Esophagus squamous epithelium (tissue), 5 donors: ENCODE results near the gene NR3C1. TPM values are rescaled to one million over a fixed set of nuclear protein-coding genes. Genes with fewer than 3 reads are reported as not detected.

Source experiments
- DNase-seq: peaks from one replicate; lab custom pipeline; 2025; lab: John Stamatoyannopoulos, UW
- H3K27ac ChIP-seq, 4 donors: fragments of 200-600 bp; sonication (generic); one replicate each; pipeline ENCODE4 v1.5.1; 2016 to 2019; ENCODE audit warnings: mild to moderate bottlenecking in 1 of 4
- H3K27me3 ChIP-seq, 4 donors: fragments of 200-600 bp; sonication (generic); 1 replicate in 3 of 4; 2 replicates in 1 of 4; pipeline versions ENCODE4 v1.5.1 to v1.6.0; 2017 to 2021; ENCODE audit warnings: antibody characterized with exemption in 1 of 4
- H3K36me3 ChIP-seq, 3 donors: fragments of 200-600 bp; sonication (generic); one replicate each; pipeline ENCODE4 v1.5.1; 2016 to 2019
- H3K4me1 ChIP-seq, 3 donors: fragments of 200-600 bp; sonication (generic); one replicate each; pipeline ENCODE4 v1.5.1; 2017 to 2019
- H3K4me3 ChIP-seq, 4 donors: fragments of 200-600 bp; sonication (generic); 1 replicate in 3 of 4; 2 replicates in 1 of 4; pipeline ENCODE4 v1.5.1; 2016 to 2019; ENCODE audit warnings: mild to moderate bottlenecking in 2 of 4, moderate library complexity in 1 of 4
- H3K9me3 ChIP-seq, 3 donors: fragments of 200-600 bp; sonication (generic); one replicate each; pipeline ENCODE4 v1.5.1; 2016 to 2019
- POLR2A ChIP-seq, 4 donors: fragments of 450-650 bp; IDR thresholded peaks; one replicate each; pipeline ENCODE4 v1.6.1; 2017; ENCODE audit warnings: antibody characterized with exemption in 4 of 4, mild to moderate bottlenecking in 4 of 4, moderate library complexity in 3 of 4
- WGBS, 2 donors: methylation state at CpG; one replicate each; pipeline ENCODE4 v1.1.5; 2018; 5-methylcytosine and 5-hydroxymethylcytosine counted together
- intact Hi-C: fragments of 100-400 bp; cut with DNase I; formaldehyde crosslinking; loops from one replicate; pipeline ENCODE4 v1.15.0; 2022
- total RNA-seq, 4 donors: library from RNA; depleted of rRNA; stranded (reverse); fragments of >200 nt; gene quantifications; one replicate each; pipeline ENCODE4 v1.1.0, GENCODE V29; 2016
- TF ChIP-seq, protein P1 (sequence below), 6 experiments: fragments of 450-650 bp in 4 of 6; fragments of 200-600 bp in 2 of 6; sonication (generic) in 2 of 6; IDR thresholded peaks; one replicate each; pipeline ENCODE4 v1.5.1; 2016 to 2019; ENCODE audit warnings: antibody characterized with exemption in 6 of 6, mild to moderate bottlenecking in 4 of 6, moderate library complexity in 4 of 6
- donor health status: DM: yes; HTN: yes; CAD: no.

NR3C1 gene
- total RNA-seq, 4 donors from 2014 or later, result 16.7 to 51.1 (median 26.1) TPM

DNA sequence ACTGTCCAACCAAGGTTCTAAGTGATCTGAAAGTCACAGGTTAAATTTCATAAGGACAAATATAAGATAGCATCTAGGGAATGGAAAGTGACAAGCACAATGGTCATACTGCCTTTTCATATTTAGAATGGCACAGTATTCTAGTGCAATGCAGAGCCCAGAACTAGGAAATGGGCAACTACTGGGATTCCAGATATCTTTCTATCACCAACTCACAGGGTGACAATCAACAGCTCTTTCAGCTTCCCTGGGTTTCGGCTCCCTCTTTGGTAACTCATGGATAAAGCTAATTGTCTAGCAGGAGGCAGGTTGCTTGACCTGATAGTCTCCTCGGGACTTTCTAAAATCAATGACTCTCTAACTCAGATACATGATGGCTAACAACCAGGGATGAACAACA is 60.4 kb downstream of the NR3C1 start:
- H3K4me3 ChIP-seq, result no peak overlapping the region
- H3K27ac ChIP-seq, result no peak overlapping the region
- no peak for DNase-seq
- TF ChIP-seq, protein P1, sequence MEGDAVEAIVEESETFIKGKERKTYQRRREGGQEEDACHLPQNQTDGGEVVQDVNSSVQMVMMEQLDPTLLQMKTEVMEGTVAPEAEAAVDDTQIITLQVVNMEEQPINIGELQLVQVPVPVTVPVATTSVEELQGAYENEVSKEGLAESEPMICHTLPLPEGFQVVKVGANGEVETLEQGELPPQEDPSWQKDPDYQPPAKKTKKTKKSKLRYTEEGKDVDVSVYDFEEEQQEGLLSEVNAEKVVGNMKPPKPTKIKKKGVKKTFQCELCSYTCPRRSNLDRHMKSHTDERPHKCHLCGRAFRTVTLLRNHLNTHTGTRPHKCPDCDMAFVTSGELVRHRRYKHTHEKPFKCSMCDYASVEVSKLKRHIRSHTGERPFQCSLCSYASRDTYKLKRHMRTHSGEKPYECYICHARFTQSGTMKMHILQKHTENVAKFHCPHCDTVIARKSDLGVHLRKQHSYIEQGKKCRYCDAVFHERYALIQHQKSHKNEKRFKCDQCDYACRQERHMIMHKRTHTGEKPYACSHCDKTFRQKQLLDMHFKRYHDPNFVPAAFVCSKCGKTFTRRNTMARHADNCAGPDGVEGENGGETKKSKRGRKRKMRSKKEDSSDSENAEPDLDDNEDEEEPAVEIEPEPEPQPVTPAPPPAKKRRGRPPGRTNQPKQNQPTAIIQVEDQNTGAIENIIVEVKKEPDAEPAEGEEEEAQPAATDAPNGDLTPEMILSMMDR (IDR thresholded peaks at IDR 0.05), result no peak
- no peak for TF ChIP-seq POLR2A (IDR thresholded peaks at IDR 0.05)
- WGBS, 2 donors, result 64 to 94% methylated on average over 2 of the region's 2 CpGs
- H3K27me3 ChIP-seq, result no peaks in the 10 kb centered on the region
- no peaks in the 10 kb centered on the region for H3K9me3 ChIP-seq
- intact Hi-C loops, result no loop called here
- H3K4me1 ChIP-seq, result peaks cover 0 to 57% (median 20%) of the 10 kb centered on the region in 3 donors
- no peaks in the 10 kb centered on the region for H3K36me3 ChIP-seq

- intact Hi-C loops, result no loop called here
- H3K36me3 ChIP-seq, result no peaks in the 10 kb centered on the region
- no peak for TF ChIP-seq POLR2A (IDR thresholded peaks at IDR 0.05)
- TF ChIP-seq, protein P1 (IDR thresholded peaks at IDR 0.05), result no peak
- H3K4me3 ChIP-seq, result no peak overlapping the region
- H3K9me3 ChIP-seq, result no peaks in the 10 kb centered on the region
- 70% methylated on average over 5 of the region's 5 CpGs for WGBS, 2 donors
- peaks cover 0 to 54% (median 16%) of the 10 kb centered on the region in 3 donors for H3K4me1 ChIP-seq
- no peak for DNase-seq
- no peaks in the 10 kb centered on the region for H3K27me3 ChIP-seq
- H3K27ac ChIP-seq, result peak overlapping the region in 1 of 4 donors; percentile 56
Measured at GRCh38 chr5:143342607-143343006, 60.9 kb downstream of the NR3C1 start.

DNA sequence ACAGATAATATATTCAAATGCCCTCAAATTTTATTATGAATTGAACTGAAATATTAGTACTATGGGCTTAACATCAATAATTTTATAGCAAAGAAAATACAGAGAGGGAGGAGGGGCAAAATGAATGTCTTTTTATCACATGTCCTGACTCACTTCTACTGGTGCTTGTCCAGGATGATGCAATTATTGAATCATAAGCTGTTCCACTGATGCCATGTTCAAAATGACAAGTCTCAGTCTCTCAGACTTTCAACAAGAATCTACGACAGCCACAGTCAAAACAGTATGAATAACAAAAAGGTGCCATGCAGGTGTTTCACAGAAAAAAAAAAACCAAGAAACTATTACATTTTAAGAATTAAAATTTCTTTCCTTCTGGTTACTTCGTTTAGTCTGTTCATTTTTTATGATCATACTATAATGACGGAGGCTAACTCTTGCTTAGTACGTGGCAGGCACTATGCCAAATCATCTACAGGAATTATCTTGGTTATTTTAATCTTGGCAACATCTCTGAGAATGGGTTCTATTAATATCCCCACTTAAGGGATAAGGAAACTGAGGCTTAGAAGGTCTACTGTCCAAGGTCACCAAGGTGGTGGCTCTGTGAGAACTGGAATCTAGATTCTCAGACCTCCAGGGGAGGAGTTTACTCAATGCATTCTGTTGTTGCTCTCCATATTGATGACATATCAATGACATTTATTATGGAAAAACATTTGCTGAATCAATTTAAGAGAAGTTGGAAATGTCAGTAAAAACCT is 61.5 kb downstream of the NR3C1 start:
- peaks cover 0 to 48% (median 10%) of the 10 kb centered on the region in 3 donors for H3K4me1 ChIP-seq
- no peak for DNase-seq

DNA sequence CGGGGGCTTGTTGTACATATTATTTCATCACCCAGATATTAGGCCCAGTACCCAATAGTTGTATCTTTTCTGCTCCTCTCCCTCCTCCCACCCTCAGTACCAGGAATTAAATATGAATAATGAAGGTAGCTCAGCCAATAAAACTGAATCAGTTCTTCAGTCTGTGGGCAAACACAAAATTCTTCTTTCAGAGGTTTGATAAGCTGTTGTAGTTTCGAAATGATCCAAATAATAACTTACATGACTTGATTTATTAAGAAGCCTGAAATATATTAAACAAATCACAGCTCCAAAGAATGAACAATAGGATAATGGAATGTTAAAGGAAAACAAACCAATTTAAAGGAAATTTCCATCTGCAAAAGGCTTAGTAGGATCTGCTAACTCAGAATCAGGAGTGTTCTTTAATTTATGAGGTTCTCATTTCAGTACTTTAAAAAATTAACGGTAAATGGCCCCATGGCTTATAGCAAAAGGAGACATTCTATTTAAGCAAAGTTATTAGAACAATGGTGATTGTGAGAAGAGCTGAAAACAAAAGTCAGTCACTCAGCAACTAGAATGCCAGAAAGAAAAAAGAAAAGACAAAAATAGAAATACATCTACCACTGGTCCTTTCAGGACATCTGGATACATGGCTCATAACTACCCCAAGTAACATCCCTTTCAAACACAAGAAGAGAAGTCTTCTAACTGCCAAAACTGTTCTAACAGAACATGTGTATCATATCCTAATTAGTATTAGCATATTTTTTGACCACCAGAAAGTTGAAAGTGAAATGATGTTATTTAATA is 62.4 kb downstream of the NR3C1 start:
- intact Hi-C loops, result no loop called here
- 69 to 72% methylated on average over 3 of the region's 3 CpGs for WGBS, 2 donors
- no peak overlapping the region for H3K4me3 ChIP-seq
- DNase-seq, result no peak
- TF ChIP-seq, protein P1 (IDR thresholded peaks at IDR 0.05), result no peak
- TF ChIP-seq POLR2A (IDR thresholded peaks at IDR 0.05), result no peak
- peaks cover 0 to 39% (median 5%) of the 10 kb centered on the region in 3 donors for H3K4me1 ChIP-seq
- H3K27me3 ChIP-seq, result no peaks in the 10 kb centered on the region
- H3K36me3 ChIP-seq, result no peaks in the 10 kb centered on the region
- no peaks in the 10 kb centered on the region for H3K9me3 ChIP-seq
- peak overlapping the region in 3 of 4 donors; percentile 24 to 56 (median 25) for H3K27ac ChIP-seq

More for the DNA sequence above, 61.5 kb downstream of the NR3C1 start:
- no peaks in the 10 kb centered on the region for H3K9me3 ChIP-seq
- peak overlapping the region in 2 of 4 donors; percentile 25 to 56 for H3K27ac ChIP-seq
- 53 to 55% methylated on average over 4 of the region's 4 CpGs for whole genome bisulfite sequencing, 2 donors
- H3K36me3 ChIP-seq, result no peaks in the 10 kb centered on the region
- no peak for TF ChIP-seq POLR2A (IDR thresholded peaks at IDR 0.05)
- TF ChIP-seq, protein P1 (IDR thresholded peaks at IDR 0.05), result no peak
- intact Hi-C loops, result no loop called here
- H3K27me3 ChIP-seq, result no peaks in the 10 kb centered on the region
- no peak overlapping the region for H3K4me3 ChIP-seq
